Naive thymus-derived CD4-positive, alpha-beta T cell (primary cell): ENCODE results near the gene COPG2. TPM values are rescaled to one million over a fixed set of nuclear protein-coding genes. Genes with fewer than 3 reads are reported as not detected.

ENCODE experiments used
- ATAC-seq: fragments of 150-1000 bp; cut with Tn5 transposase; 2 replicates; pipeline ENCODE4 v1.10.0; 2021; ENCODE audit warnings: mild to moderate bottlenecking, moderate library complexity
- CTCF ChIA-PET: fragments of 350-600 bp; sonication (Branson Sonifier 250); formaldehyde crosslinking; loops from one replicate; lab custom pipeline; 2021; ENCODE audit warnings: antibody characterized with exemption; lab: Charles Lee
- POLR2A ChIA-PET: fragments of 350-600 bp; sonication (Branson Sonifier 250); formaldehyde crosslinking; loops from one replicate; lab custom pipeline; 2021; ENCODE audit warnings: antibody characterized with exemption, inconsistent platforms; lab: Charles Lee
- DNase-seq, 9 donors: peaks; one replicate each; pipeline versions ENCODE4 v3.0.0 to v3.0.0-alpha.2; 2020 to 2022; ENCODE audit warnings: mixed read lengths in 1 of 9
- H3K27ac ChIP-seq: one replicate; pipeline ENCODE4 v1.7.0; 2013; ENCODE audit warnings: mild to moderate bottlenecking, low read depth, low read length, moderate library complexity
- H3K27me3 ChIP-seq, 2 donors: one replicate each; pipeline ENCODE4 v1.7.0; 2013; ENCODE audit warnings: low read length in 2 of 2, mild to moderate bottlenecking in 2 of 2, moderate library complexity in 2 of 2; ENCODE audit not compliant: control insufficient read depth in 2 of 2, insufficient read depth in 2 of 2
- H3K36me3 ChIP-seq, 3 experiments: 1 replicate in 2 of 3; 2 replicates in 1 of 3; pipeline ENCODE4 v1.7.0; 2013; ENCODE audit warnings: low read length in 3 of 3, mild to moderate bottlenecking in 3 of 3, moderate library complexity in 1 of 3; ENCODE audit not compliant: insufficient read depth in 3 of 3, control insufficient read depth in 2 of 3
- H3K4me1 ChIP-seq, 2 donors: one replicate each; pipeline ENCODE4 v1.7.0; 2013; ENCODE audit warnings: low read length in 2 of 2, mild to moderate bottlenecking in 2 of 2, moderate library complexity in 1 of 2; ENCODE audit not compliant: control insufficient read depth in 2 of 2, insufficient read depth in 2 of 2
- H3K4me3 ChIP-seq: 2 replicates; pipeline ENCODE4 v1.7.0; 2013; ENCODE audit warnings: mild to moderate bottlenecking, low read length
- H3K9me3 ChIP-seq, 3 experiments: 1 replicate in 2 of 3; 2 replicates in 1 of 3; pipeline ENCODE4 v1.7.0; 2013; ENCODE audit warnings: low read length in 3 of 3; ENCODE audit not compliant: control insufficient read depth in 2 of 3
- H3K27ac Mint-ChIP-seq, 9 donors: one replicate each; pipeline ENCODE4 v1.8.0; 2020 to 2022; ENCODE audit warnings: mixed read lengths in 9 of 9, mild to moderate bottlenecking in 8 of 9, moderate library complexity in 5 of 9, inconsistent platforms in 2 of 9
- H3K27me3 Mint-ChIP-seq, 5 donors: one replicate each; pipeline ENCODE4 v1.8.0; 2021 to 2022; ENCODE audit warnings: mixed read lengths in 5 of 5, mild to moderate bottlenecking in 1 of 5
- H3K36me3 Mint-ChIP-seq, 5 donors: one replicate each; pipeline ENCODE4 v1.8.0; 2020 to 2022; ENCODE audit warnings: mixed read lengths in 5 of 5, mild to moderate bottlenecking in 3 of 5, inconsistent platforms in 1 of 5
- H3K4me1 Mint-ChIP-seq, 7 donors: one replicate each; pipeline ENCODE4 v1.8.0; 2020 to 2022; ENCODE audit warnings: mixed read lengths in 7 of 7, mild to moderate bottlenecking in 3 of 7, inconsistent platforms in 1 of 7
- H3K4me3 Mint-ChIP-seq, 10 donors: one replicate each; pipeline ENCODE4 v1.8.0; 2020 to 2022; ENCODE audit warnings: mild to moderate bottlenecking in 10 of 10, mixed read lengths in 10 of 10, moderate library complexity in 6 of 10, inconsistent platforms in 2 of 10
- H3K9me3 Mint-ChIP-seq, 11 donors: one replicate each; pipeline ENCODE4 v1.8.0; 2020 to 2022; ENCODE audit warnings: mixed read lengths in 11 of 11, mild to moderate bottlenecking in 4 of 11, inconsistent platforms in 1 of 11, moderate library complexity in 1 of 11
- intact Hi-C, 2 donors: fragments of 100-400 bp; cut with micrococcal nuclease; formaldehyde crosslinking; loops; one replicate each; pipeline ENCODE4 v1.15.1; 2023
- polyA plus RNA-seq, 2 donors: library from polyadenylated mRNA; unstranded; fragments of 300-500 nt; fragmentation: Illumina TruSeq; gene quantifications; one replicate each; pipeline ENCODE4 v1.2.3, GENCODE V29; 2021
- total RNA-seq, 6 experiments: library from RNA in 5 of 6; stranded (reverse) in 5 of 6; gene quantifications; 1 replicate in 5 of 6; 2 replicates in 1 of 6; pipeline ENCODE4 v1.2.3 and lab custom pipeline; 2021 to 2026

COPG2 gene
- total and polyA plus RNA-seq, 7 experiments from 2014 or later = 2.6 to 12.4 (median 8.3) TPM

GRCh38 chr7:130655286-130655685 is 13.3 kb downstream of the COPG2 start:
- H3K36me3 ChIP-seq = no peaks in the 10 kb centered on the region
- Mint-ChIP-seq H3K27ac (no peak overlapping the region), H3K4me1 (peaks cover 0 to 8% (median 0%) of the 10 kb centered on the region in 7 donors), H3K9me3 (peaks cover 0 to 2% (median 0%) of the 10 kb centered on the region in 11 donors), H3K4me3 (no peak overlapping the region), H3K27me3 (no peaks in the 10 kb centered on the region), H3K36me3 (peaks cover 8 to 58% (median 36%) of the 10 kb centered on the region in 5 donors)
- no peak overlapping the region for H3K27ac ChIP-seq
- ChIA-PET CTCF (no interaction called here), POLR2A (no interaction called here)
- H3K9me3 ChIP-seq = no peaks in the 10 kb centered on the region
- ATAC-seq = no peak
- H3K4me3 ChIP-seq = no peak overlapping the region
- no peaks in the 10 kb centered on the region for H3K27me3 ChIP-seq
- intact Hi-C loops = loop anchor here in 1 of 2 donors (5.0 kb wide), 1 partner anchor 387 kb away; no protein-coding TSS in a partner anchor
- no peaks in the 10 kb centered on the region for H3K4me1 ChIP-seq
- no peak for DNase-seq

- DNase-seq = no peak
- H3K9me3 ChIP-seq = no peaks in the 10 kb centered on the region
- Mint-ChIP-seq H3K36me3 (peaks cover 12 to 58% (median 36%) of the 10 kb centered on the region in 5 donors), H3K9me3 (peaks cover 0 to 2% (median 0%) of the 10 kb centered on the region in 11 donors), H3K4me1 (peaks cover 0 to 8% (median 0%) of the 10 kb centered on the region in 7 donors), H3K4me3 (no peak overlapping the region), H3K27ac (no peak overlapping the region), H3K27me3 (no peaks in the 10 kb centered on the region)
- no peak for ATAC-seq
- no peak overlapping the region for H3K4me3 ChIP-seq
- intact Hi-C loops = loop anchor here in 1 of 2 donors (5.0 kb wide), 1 partner anchor 387 kb away; no protein-coding TSS in a partner anchor
- H3K27ac ChIP-seq = no peak overlapping the region
- H3K36me3 ChIP-seq = no peaks in the 10 kb centered on the region
- H3K27me3 ChIP-seq = no peaks in the 10 kb centered on the region
- POLR2A ChIA-PET = no interaction called here
- CTCF ChIA-PET = no interaction called here
- no peaks in the 10 kb centered on the region for H3K4me1 ChIP-seq
These were observed 13.7 kb downstream of the COPG2 start for GRCh38 chr7:130654850-130655249.

DNA sequence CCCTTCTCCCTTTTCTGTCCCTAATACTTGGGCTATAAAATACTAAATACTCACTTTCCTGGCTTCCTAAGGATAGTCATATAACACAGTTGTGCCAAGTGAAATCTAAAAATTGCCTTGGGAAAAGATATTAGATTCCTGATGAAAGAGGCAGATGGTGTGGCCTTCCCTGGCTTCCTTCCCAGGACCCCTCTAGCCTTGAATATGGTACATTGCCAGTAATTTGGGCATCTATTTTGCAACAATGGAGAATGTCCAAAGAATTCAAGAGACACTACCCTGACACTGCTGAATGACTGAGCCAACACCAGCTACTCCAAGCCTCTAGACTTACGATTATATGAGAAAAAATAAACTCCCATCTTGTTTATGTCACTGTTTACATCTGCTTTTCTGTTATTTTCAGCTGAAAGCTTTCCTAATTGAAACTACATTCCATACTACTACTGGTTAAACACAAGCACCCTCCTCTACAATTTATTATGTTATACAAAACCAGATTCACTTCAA is 17.9 kb downstream of the COPG2 start:
- Histone ChIP-seq H3K9me3 (no peaks in the 10 kb centered on the region), H3K27ac (no peak overlapping the region), H3K27me3 (no peaks in the 10 kb centered on the region), H3K36me3 (no peaks in the 10 kb centered on the region), H3K4me1 (no peaks in the 10 kb centered on the region), H3K4me3 (no peak overlapping the region)
- Mint-ChIP-seq H3K4me3 (no peak overlapping the region), H3K27me3 (no peaks in the 10 kb centered on the region), H3K9me3 (peaks cover 0 to 11% (median 4%) of the 10 kb centered on the region in 11 donors), H3K4me1 (peaks cover 0 to 21% (median 0%) of the 10 kb centered on the region in 7 donors), H3K27ac (no peak overlapping the region), H3K36me3 (peaks cover 24 to 74% (median 53%) of the 10 kb centered on the region in 5 donors)
- ATAC-seq = no peak
- ChIA-PET CTCF (no interaction called here), POLR2A (no interaction called here)
- DNase-seq = no peak
- intact Hi-C loops = no loop called here

- no peaks in the 10 kb centered on the region for H3K27me3 ChIP-seq
- H3K4me3 ChIP-seq = no peak overlapping the region
- intact Hi-C loops = no loop called here
- peak overlapping the region in 1 of 10 donors; percentile 68 for H3K4me3 Mint-ChIP-seq
- peak in 1 of 9 donors; percentile 28 for DNase-seq
- peaks cover 0 to 21% (median 0%) of the 10 kb centered on the region in 7 donors for H3K4me1 Mint-ChIP-seq
- POLR2A ChIA-PET = no interaction called here
- peak overlapping the region in 1 of 9 donors; percentile 50 for H3K27ac Mint-ChIP-seq
- no peaks in the 10 kb centered on the region for H3K36me3 ChIP-seq
- no peaks in the 10 kb centered on the region for H3K9me3 ChIP-seq
- H3K9me3 Mint-ChIP-seq = peaks cover 0 to 12% (median 4%) of the 10 kb centered on the region in 11 donors
- peaks cover 24 to 75% (median 64%) of the 10 kb centered on the region in 5 donors for H3K36me3 Mint-ChIP-seq
- CTCF ChIA-PET = no interaction called here
- no peaks in the 10 kb centered on the region for H3K4me1 ChIP-seq
- ATAC-seq = no peak
- no peaks in the 10 kb centered on the region for H3K27me3 Mint-ChIP-seq
- H3K27ac ChIP-seq = no peak overlapping the region
These were observed 19.4 kb downstream of the COPG2 start for GRCh38 chr7:130649004-130649790.

GRCh38 chr7:130648580-130648979 is 20.0 kb downstream of the COPG2 start:
- Mint-ChIP-seq H3K27ac (peak overlapping the region in 1 of 9 donors; percentile 50), H3K4me1 (peaks cover 0 to 18% (median 0%) of the 10 kb centered on the region in 7 donors), H3K9me3 (peaks cover 0 to 14% (median 4%) of the 10 kb centered on the region in 11 donors), H3K4me3 (peak overlapping the region in 1 of 10 donors; percentile 68), H3K27me3 (no peaks in the 10 kb centered on the region), H3K36me3 (peaks cover 24 to 75% (median 60%) of the 10 kb centered on the region in 5 donors)
- CTCF ChIA-PET = no interaction called here
- no peaks in the 10 kb centered on the region for H3K4me1 ChIP-seq
- no peaks in the 10 kb centered on the region for H3K27me3 ChIP-seq
- DNase-seq = no peak
- POLR2A ChIA-PET = no interaction called here
- intact Hi-C loops = no loop called here
- H3K27ac ChIP-seq = no peak overlapping the region
- H3K4me3 ChIP-seq = no peak overlapping the region
- no peaks in the 10 kb centered on the region for H3K9me3 ChIP-seq
- ATAC-seq = no peak
- no peaks in the 10 kb centered on the region for H3K36me3 ChIP-seq

DNA sequence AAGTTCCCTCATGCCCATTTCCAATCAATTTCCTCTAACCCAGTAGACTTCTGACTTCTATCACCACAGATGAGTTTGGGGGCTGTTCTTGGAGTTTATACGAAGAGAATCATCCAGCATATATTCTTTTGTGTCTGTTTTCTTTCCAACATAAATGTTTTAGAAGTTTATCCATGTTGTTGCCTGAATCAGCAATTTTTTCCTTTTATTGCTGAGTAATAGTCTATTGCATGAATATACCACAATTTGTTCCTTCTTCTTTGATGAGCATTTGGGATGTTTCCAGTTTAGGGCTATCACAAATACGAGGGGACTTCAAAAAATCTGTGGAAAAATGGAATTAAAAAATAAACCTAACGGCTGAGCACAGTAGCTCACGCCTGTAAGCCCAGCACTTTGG is 26.2 kb downstream of the COPG2 start:
- DNase-seq (no peak), ATAC-seq (no peak)
- H3K27ac Mint-ChIP-seq = no peak overlapping the region
- Histone ChIP-seq H3K4me1 (no peaks in the 10 kb centered on the region), H3K4me3 (no peak overlapping the region), H3K9me3 (no peaks in the 10 kb centered on the region), H3K27ac (no peak overlapping the region), H3K27me3 (no peaks in the 10 kb centered on the region), H3K36me3 (no peaks in the 10 kb centered on the region)
- H3K27me3 Mint-ChIP-seq = no peaks in the 10 kb centered on the region
- CTCF ChIA-PET = no interaction called here
- H3K9me3 Mint-ChIP-seq = peaks cover 2 to 20% (median 6%) of the 10 kb centered on the region in 11 donors
- no peak overlapping the region for H3K4me3 Mint-ChIP-seq
- intact Hi-C loops = no loop called here
- peaks cover 14 to 61% (median 53%) of the 10 kb centered on the region in 5 donors for H3K36me3 Mint-ChIP-seq
- H3K4me1 Mint-ChIP-seq = peaks cover 0 to 15% (median 0%) of the 10 kb centered on the region in 7 donors
- POLR2A ChIA-PET = no interaction called here
